HEK293 (cell line): ENCODE data around the gene NTMT1.

ENCODE experiments used
- CTCF ChIA-PET: fragments of 350-600 bp; formaldehyde crosslinking; extraction: SDS; loops from one replicate; lab custom pipeline; 2021; ENCODE audit warnings: antibody characterized with exemption; lab: Yijun Ruan, JAX
- POLR2A ChIA-PET: fragments of 300-600 bp; formaldehyde crosslinking; extraction: SDS; loops from one replicate; lab custom pipeline; 2020; ENCODE audit warnings: antibody characterized with exemption, inconsistent platforms; lab: Yijun Ruan, JAX
- H3K27ac ChIP-seq: fragments of 200-500 bp; sonication (Bioruptor generic); 2 replicates; pipeline ENCODE4 v1.5.1; 2014; ENCODE audit warnings: low read depth, low read length, control low read depth, inconsistent platforms; ENCODE audit errors: extremely low read depth
- H3K36me3 ChIP-seq, 2 experiments: fragments of 200-500 bp in 1 of 2; sonication (Bioruptor generic) in 1 of 2; 1 replicate in 1 of 2; 2 replicates in 1 of 2; pipeline ENCODE4 v1.5.1; 2014 to 2017; ENCODE audit warnings: inconsistent platforms in 2 of 2, low read length in 2 of 2; ENCODE audit not compliant: control insufficient read depth in 2 of 2, insufficient read depth in 1 of 2
- H3K4me1 ChIP-seq: fragments of 200-500 bp; sonication (Bioruptor generic); 2 replicates; pipeline ENCODE4 v1.5.1; 2014; ENCODE audit warnings: mild to moderate bottlenecking, low read length, inconsistent platforms; ENCODE audit not compliant: control insufficient read depth, insufficient read depth
- H3K4me3 ChIP-seq: 2 replicates; pipeline ENCODE4 v1.5.1; 2011; ENCODE audit warnings: low read depth, mild to moderate bottlenecking, control low read depth, low read length, moderate library complexity
- H3K9me3 ChIP-seq: fragments of 200-500 bp; sonication (Bioruptor generic); 2 replicates; pipeline ENCODE4 v1.5.1; 2014; ENCODE audit warnings: low read depth, low read length, inconsistent platforms; ENCODE audit not compliant: control insufficient read depth, insufficient read depth
- BCL11A ChIP-seq: fragments of 450-650 bp; formaldehyde crosslinking; IDR thresholded peaks from 2 replicates; pipeline ENCODE4 v1.5.1; 2016; ENCODE audit warnings: low read depth, missing biosample characterization, missing genetic modification characterization
- BCL11B ChIP-seq: fragments of 450-650 bp; formaldehyde crosslinking; IDR thresholded peaks from 2 replicates; pipeline ENCODE4 v1.5.1; 2016; ENCODE audit warnings: low read depth, missing biosample characterization, missing genetic modification characterization
- KLF9 ChIP-seq: fragments of 450-650 bp; formaldehyde crosslinking; IDR thresholded peaks from 2 replicates; pipeline ENCODE4 v1.5.1; 2016; ENCODE audit warnings: missing biosample characterization, missing genetic modification characterization, low read depth
- MZF1 ChIP-seq: fragments of 450-650 bp; formaldehyde crosslinking; IDR thresholded peaks from 2 replicates; pipeline ENCODE4 v1.5.1; 2017; ENCODE audit warnings: missing biosample characterization, missing genetic modification characterization, borderline replicate concordance
- SP2 ChIP-seq: fragments of 450-650 bp; formaldehyde crosslinking; IDR thresholded peaks from 2 replicates; pipeline ENCODE4 v1.5.1; 2016; ENCODE audit warnings: missing biosample characterization, missing genetic modification characterization
- ZBTB1 ChIP-seq: fragments of 450-650 bp; formaldehyde crosslinking; IDR thresholded peaks from 2 replicates; pipeline ENCODE4 v1.5.1; 2016; ENCODE audit warnings: missing biosample characterization, missing genetic modification characterization
- ZNF223 ChIP-seq: fragments of 450-650 bp; formaldehyde crosslinking; IDR thresholded peaks from 2 replicates; pipeline ENCODE4 v1.5.1; 2016; ENCODE audit warnings: missing biosample characterization, missing genetic modification characterization
- ZNF354C ChIP-seq: fragments of 450-650 bp; formaldehyde crosslinking; IDR thresholded peaks from 2 replicates; pipeline ENCODE4 v1.5.1; 2016; ENCODE audit warnings: missing biosample characterization, missing genetic modification characterization, low read depth, borderline replicate concordance
- ZNF768 ChIP-seq: fragments of 450-650 bp; formaldehyde crosslinking; IDR thresholded peaks from 2 replicates; pipeline ENCODE4 v1.5.1; 2018; ENCODE audit warnings: missing biosample characterization, mild to moderate bottlenecking, missing genetic modification characterization
- ZNF837 ChIP-seq: fragments of 450-650 bp; formaldehyde crosslinking; IDR thresholded peaks from 2 replicates; pipeline ENCODE4 v1.5.1; 2016; ENCODE audit warnings: missing biosample characterization, missing genetic modification characterization
- TF ChIP-seq, protein P1 (sequence below): fragments of 450-650 bp; formaldehyde crosslinking; IDR thresholded peaks from 2 replicates; pipeline ENCODE4 v1.5.1; 2016; ENCODE audit warnings: missing biosample characterization, missing genetic modification characterization
- TF ChIP-seq, protein P2 (sequence below): fragments of 450-650 bp; formaldehyde crosslinking; IDR thresholded peaks from 2 replicates; pipeline ENCODE4 v1.5.1; 2016; ENCODE audit warnings: missing biosample characterization, missing genetic modification characterization

The NTMT1 gene

DNA sequence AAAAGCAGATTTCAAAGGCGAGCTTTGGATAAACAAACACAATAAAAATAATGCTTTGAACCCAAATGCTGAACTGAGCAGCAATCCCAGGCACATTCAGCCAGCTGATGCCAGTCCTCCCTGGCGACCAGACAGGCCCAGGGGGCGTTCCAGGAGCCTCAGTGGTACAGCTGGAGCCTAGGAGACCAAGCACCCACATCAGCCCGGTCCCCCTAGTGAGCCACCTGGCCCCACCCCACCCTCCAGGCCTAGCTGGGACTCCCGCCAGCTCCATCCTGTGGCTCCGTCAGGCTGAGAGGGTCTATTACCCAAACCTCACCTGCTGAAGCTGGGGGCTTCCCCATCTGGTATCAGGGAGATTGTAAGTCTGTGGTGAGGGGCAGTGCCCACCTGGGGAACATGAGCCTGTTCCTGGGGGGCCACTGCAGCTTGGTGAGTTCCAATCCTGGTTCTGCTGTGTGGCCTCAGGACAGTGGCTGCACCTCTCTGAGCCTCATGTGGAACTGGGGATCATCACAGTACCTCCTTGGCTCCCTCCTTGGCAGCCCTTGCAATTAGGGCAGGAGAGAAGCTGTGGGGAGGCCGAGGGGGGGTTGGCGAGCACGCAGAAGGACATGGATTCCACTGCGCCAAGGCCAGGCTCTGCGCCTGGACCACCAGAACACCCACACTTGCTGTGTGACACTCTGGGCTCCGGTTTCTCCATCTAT is 21.8 kb upstream of the NTMT1 start:
- ChIA-PET POLR2A (no interaction called here), CTCF (interaction anchor here (0.5 to 1.5 kb wide), 6 partner anchors 20 to 466 kb away, joined by 3 to 5 read pairs (median 4); no protein-coding TSS in a partner anchor)
- H3K9me3 ChIP-seq: no peaks in the 10 kb centered on the region
- H3K4me1 ChIP-seq: no peaks in the 10 kb centered on the region
- peak; percentile 54; the same call in 1 of the 2 replicates for TF ChIP-seq ZNF223 (tag by site-specific recombination)
- no peak for TF ChIP-seq MZF1 (tag by site-specific recombination)
- TF ChIP-seq ZNF768 (tag by site-specific recombination): peak; percentile 96
- TF ChIP-seq, protein P1, sequence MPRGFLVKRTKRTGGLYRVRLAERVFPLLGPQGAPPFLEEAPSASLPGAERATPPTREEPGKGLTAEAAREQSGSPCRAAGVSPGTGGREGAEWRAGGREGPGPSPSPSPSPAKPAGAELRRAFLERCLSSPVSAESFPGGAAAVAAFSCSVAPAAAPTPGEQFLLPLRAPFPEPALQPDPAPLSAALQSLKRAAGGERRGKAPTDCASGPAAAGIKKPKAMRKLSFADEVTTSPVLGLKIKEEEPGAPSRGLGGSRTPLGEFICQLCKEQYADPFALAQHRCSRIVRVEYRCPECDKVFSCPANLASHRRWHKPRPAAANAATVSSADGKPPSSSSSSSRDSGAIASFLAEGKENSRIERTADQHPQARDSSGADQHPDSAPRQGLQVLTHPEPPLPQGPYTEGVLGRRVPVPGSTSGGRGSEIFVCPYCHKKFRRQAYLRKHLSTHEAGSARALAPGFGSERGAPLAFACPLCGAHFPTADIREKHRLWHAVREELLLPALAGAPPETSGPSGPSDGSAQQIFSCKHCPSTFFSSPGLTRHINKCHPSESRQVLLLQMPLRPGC (tag by site-specific recombination): no peak
- H3K4me3 ChIP-seq: no peak overlapping the region
- H3K36me3 ChIP-seq: no peaks in the 10 kb centered on the region
- no peak overlapping the region for H3K27ac ChIP-seq

DNA sequence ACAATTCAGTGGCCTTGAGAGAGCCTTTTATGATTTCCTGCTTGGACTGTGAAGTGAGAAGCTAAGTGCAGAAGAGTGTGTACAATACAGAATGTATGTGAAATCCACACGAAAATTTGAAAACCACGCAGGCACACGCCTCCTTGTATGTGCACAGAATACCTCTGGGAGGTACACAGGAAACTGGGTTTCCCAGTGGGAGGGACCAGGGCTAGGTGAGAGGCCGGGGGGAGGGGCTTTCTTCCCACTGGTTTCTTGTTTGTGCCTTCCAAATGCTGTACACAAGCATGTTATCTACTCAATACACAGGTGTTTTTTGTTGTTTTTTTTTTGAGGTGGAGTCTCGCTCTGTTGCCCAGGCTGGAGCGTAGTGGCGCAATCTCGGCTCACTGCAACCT is 21.2 kb upstream of the NTMT1 start:
- H3K9me3 ChIP-seq: no peaks in the 10 kb centered on the region
- H3K27ac ChIP-seq: no peak overlapping the region
- H3K36me3 ChIP-seq: no peaks in the 10 kb centered on the region
- ChIA-PET POLR2A (interaction anchor here (1.0 kb wide), 1 partner anchor 9 kb away, joined by 3 read pairs; no protein-coding TSS in a partner anchor), CTCF (interaction anchor here (0.6 to 1.5 kb wide), 3 partner anchors 20 to 1845 kb away, joined by 3 to 5 read pairs (median 4); no protein-coding TSS in a partner anchor)
- H3K4me1 ChIP-seq: no peaks in the 10 kb centered on the region; the same call in 1 of the 2 replicates
- H3K4me3 ChIP-seq: no peak overlapping the region
- TF ChIP-seq ZNF837 (tag by site-specific recombination) (no peak), ZNF223 (tag by site-specific recombination) (no peak), ZNF354C (no peak), SP2 (peak; percentile 45), KLF9 (no peak), BCL11B (no peak), ZBTB1 (tag by site-specific recombination) (no peak)
- TF ChIP-seq, protein P2, sequence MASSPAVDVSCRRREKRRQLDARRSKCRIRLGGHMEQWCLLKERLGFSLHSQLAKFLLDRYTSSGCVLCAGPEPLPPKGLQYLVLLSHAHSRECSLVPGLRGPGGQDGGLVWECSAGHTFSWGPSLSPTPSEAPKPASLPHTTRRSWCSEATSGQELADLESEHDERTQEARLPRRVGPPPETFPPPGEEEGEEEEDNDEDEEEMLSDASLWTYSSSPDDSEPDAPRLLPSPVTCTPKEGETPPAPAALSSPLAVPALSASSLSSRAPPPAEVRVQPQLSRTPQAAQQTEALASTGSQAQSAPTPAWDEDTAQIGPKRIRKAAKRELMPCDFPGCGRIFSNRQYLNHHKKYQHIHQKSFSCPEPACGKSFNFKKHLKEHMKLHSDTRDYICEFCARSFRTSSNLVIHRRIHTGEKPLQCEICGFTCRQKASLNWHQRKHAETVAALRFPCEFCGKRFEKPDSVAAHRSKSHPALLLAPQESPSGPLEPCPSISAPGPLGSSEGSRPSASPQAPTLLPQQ: no peak

DNA sequence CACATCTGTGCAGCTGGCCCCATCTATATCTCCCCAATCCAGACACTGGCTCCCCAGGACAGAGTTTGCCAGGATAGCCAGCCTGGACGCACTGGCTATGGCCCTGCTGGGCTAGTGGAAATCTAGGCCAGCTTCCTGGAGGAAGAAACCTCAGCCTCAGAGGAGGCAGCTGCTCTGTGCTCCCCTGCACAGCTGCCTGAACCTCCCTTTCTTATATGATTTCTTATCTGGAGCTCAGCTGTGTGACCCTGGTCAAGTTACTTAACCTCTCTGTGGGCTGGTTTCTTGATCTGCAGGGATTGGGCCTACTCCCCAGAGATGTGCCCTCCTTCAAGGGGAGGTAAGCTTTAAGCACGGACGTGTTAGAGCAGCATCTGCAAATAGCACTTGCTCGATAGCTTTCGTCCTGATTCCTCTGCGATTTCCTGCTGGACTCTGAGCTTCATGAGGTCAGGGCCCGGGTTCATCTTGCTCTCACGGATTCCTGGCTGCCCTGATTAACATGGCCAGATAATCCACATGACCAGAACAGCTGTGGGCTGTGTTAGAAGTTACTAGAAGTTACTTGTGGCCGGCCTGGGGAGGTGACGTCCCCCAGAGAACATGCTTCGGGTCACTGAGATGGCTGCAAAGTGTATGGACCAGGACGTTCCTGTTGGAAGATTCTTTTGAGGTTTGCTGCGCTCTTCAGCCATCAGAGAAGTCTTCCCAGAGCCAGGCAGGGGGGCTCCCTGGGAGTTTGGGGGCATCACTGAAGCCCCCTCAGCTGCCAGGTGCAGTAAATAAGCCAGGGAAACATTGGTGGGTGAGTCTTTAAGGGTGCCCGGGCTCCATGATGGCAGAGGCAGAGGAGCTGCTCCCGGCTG is 19.6 kb upstream of the NTMT1 start:
- H3K4me3 ChIP-seq: no peak overlapping the region
- CTCF ChIA-PET: interaction anchor here (0.6 to 3.8 kb wide), 12 partner anchors 10 to 475 kb away, joined by 3 to 22 read pairs (median 4); partner anchors contain the start of gene C9orf50
- POLR2A ChIA-PET: interaction anchor here (1.2 to 1.7 kb wide), 2 partner anchors 428 to 463 kb away, joined by 4 to 5 read pairs; partner anchors contain the start of gene IER5L
- H3K4me1 ChIP-seq: no peaks in the 10 kb centered on the region; the same call in 1 of the 2 replicates
- H3K36me3 ChIP-seq: no peaks in the 10 kb centered on the region
- no peak overlapping the region for H3K27ac ChIP-seq
- TF ChIP-seq BCL11A (tag by site-specific recombination) (no peak), ZNF768 (tag by site-specific recombination) (peak; percentile 87)
- H3K9me3 ChIP-seq: no peaks in the 10 kb centered on the region
